Vagina (tissue), 2 donors: ENCODE data around the gene FYB1.

Experiments
- CTCF ChIP-seq, 3 experiments: fragments of 450-650 bp in 2 of 3; fragments of 200-600 bp in 1 of 3; sonication (generic) in 1 of 3; IDR thresholded peaks; one replicate each; pipeline ENCODE4 v1.5.1; 2017 to 2019; ENCODE audit warnings: antibody characterized with exemption in 3 of 3, mild to moderate bottlenecking in 2 of 3, moderate library complexity in 2 of 3
- POLR2A ChIP-seq, 2 donors: fragments of 450-650 bp; IDR thresholded peaks; one replicate each; pipeline ENCODE4 v1.6.1; 2017; ENCODE audit warnings: antibody characterized with exemption in 2 of 2, mild to moderate bottlenecking in 2 of 2, moderate library complexity in 2 of 2

GRCh38 chr5:39080168-39080567, 139.2 kb downstream of the FYB1 start:
- TF ChIP-seq POLR2A (IDR thresholded peaks at IDR 0.05) (no peak), CTCF (IDR thresholded peaks at IDR 0.05) (no peak)
